Panc1 (cell line): ENCODE data around the gene DHRSX. TPM values are rescaled to one million over a fixed set of nuclear protein-coding genes. Genes with fewer than 3 reads are reported as not detected.

Source experiments
- ATAC-seq: fragments of 200-7000 bp; cut with Tn5 transposase; 2 replicates; pipeline ENCODE4 v1.9.1; 2020; ENCODE audit warnings: mild to moderate bottlenecking, moderate library complexity
- BruUV-seq: library from RNA; stranded (reverse); fragments of 400-500 nt; replicated peaks from 2 replicates; lab custom pipeline; 2021; lab: Mats Ljungman, UMichigan
- CTCF ChIA-PET: fragments of 300-600 bp; sonication (Branson Sonifier 250); formaldehyde crosslinking; loops from one replicate; lab custom pipeline; 2022; ENCODE audit warnings: antibody characterized with exemption; lab: Charles Lee
- POLR2A ChIA-PET: fragments of 300-600 bp; sonication (Branson Sonifier 250); formaldehyde crosslinking; loops from one replicate; lab custom pipeline; 2022; ENCODE audit warnings: antibody characterized with exemption; lab: Charles Lee
- DNase-seq: peaks from one replicate; pipeline ENCODE4 v3.0.0-alpha.2; 2010; ENCODE audit warnings: low read depth, low spot score
- H3K27ac ChIP-seq: 2 replicates; pipeline ENCODE4 v1.5.1; 2011; ENCODE audit warnings: mild to moderate bottlenecking, low read length, inconsistent platforms
- H3K27me3 ChIP-seq: fragments of 200-500 bp; sonication (Bioruptor generic); 2 replicates; pipeline ENCODE4 v1.6.0; 2014; ENCODE audit warnings: low read length, inconsistent platforms; ENCODE audit not compliant: control insufficient read depth, insufficient read depth
- H3K36me3 ChIP-seq: fragments of 200-500 bp; sonication (Bioruptor generic); 2 replicates; pipeline ENCODE4 v1.5.1; 2014; ENCODE audit warnings: inconsistent platforms, mild to moderate bottlenecking, low read length, moderate library complexity; ENCODE audit not compliant: control insufficient read depth, insufficient read depth
- H3K4me1 ChIP-seq: 2 replicates; pipeline ENCODE4 v1.5.1; 2011; ENCODE audit warnings: inconsistent platforms, mild to moderate bottlenecking, low read length, moderate library complexity; ENCODE audit not compliant: control insufficient read depth, insufficient read depth
- H3K4me3 ChIP-seq, 2 experiments: 2 replicates each; pipeline ENCODE4 v1.5.1; 2011 to 2012; ENCODE audit warnings: low read depth in 2 of 2, low read length in 2 of 2, mild to moderate bottlenecking in 2 of 2, inconsistent platforms in 1 of 2, moderate library complexity in 1 of 2
- H3K9me3 ChIP-seq: fragments of 200-500 bp; sonication (Bioruptor generic); 2 replicates; pipeline ENCODE4 v1.5.1; 2014; ENCODE audit warnings: low read depth, mild to moderate bottlenecking, inconsistent platforms, low read length, moderate library complexity; ENCODE audit not compliant: control insufficient read depth, insufficient read depth
- CTCF ChIP-seq: fragments of 450-650 bp; IDR thresholded peaks from 2 replicates; pipeline ENCODE4 v1.5.1; 2017; ENCODE audit warnings: mild to moderate bottlenecking
- POLR2AphosphoS5 ChIP-seq: IDR thresholded peaks from 2 replicates; pipeline ENCODE4 v1.6.1; 2012; ENCODE audit warnings: mild to moderate bottlenecking, low read depth, low read length, moderate library complexity
- REST ChIP-seq, 2 experiments: IDR thresholded peaks; 2 replicates each; pipeline ENCODE4 v1.6.1; 2011 to 2012; ENCODE audit warnings: low read depth in 2 of 2, control low read depth in 1 of 2, low read length in 1 of 2, mild to moderate bottlenecking in 1 of 2, moderate library complexity in 1 of 2; ENCODE audit not compliant: insufficient read depth in 1 of 2
- SIN3A ChIP-seq: IDR thresholded peaks from 2 replicates; pipeline ENCODE4 v1.6.1; 2012; ENCODE audit warnings: low read depth, mild to moderate bottlenecking, low read length, moderate library complexity, borderline replicate concordance; ENCODE audit not compliant: insufficient read depth
- TCF7L2 ChIP-seq: IDR thresholded peaks from 2 replicates; pipeline ENCODE4 v1.6.1; 2011; ENCODE audit warnings: mild to moderate bottlenecking, low read depth, low read length, inconsistent platforms
- in situ Hi-C: cut with HindIII; loops from 2 replicates; pipeline ENCODE4 v1.10.0; 2016; ENCODE audit warnings: low sequenced_read_pairs, low pct_unique_long_range_greater_than_20kb
- intact Hi-C: fragments of 100-400 bp; cut with micrococcal nuclease; formaldehyde crosslinking; loops from one replicate; pipeline ENCODE4 v1.10.0; 2022; ENCODE audit not compliant: unreplicated experiment
- total RNA-seq: library from RNA; stranded (reverse); gene quantifications from one replicate; pipeline ENCODE4 v1.2.1, GENCODE V29; 2021; ENCODE audit not compliant: unreplicated experiment

The DHRSX gene
- total RNA-seq, 1 experiment from 2014 or later, result 20.1 TPM

- DNase-seq (no peak), ATAC-seq (no peak)
- no peak overlapping the region for H3K27ac ChIP-seq
- BruUV-seq, result no TSS peak
- H3K27me3 ChIP-seq, result no peaks in the 10 kb centered on the region
- H3K4me1 ChIP-seq, result no peaks in the 10 kb centered on the region
- in situ Hi-C loops, result no loop called here
- no peaks in the 10 kb centered on the region for H3K36me3 ChIP-seq
- ChIA-PET CTCF (no interaction called here), POLR2A (no interaction called here)
- H3K9me3 ChIP-seq, result no peaks in the 10 kb centered on the region
- intact Hi-C loops, result no loop called here
- TF ChIP-seq CTCF (no peak), SIN3A (no peak), POLR2AphosphoS5 (no peak), REST (IDR thresholded peaks at IDR 0.05; ENCODE audit: insufficient read depth in 1 of 2, low read depth in 2 of 2, low read length in 1 of 2) (no peak), TCF7L2 (no peak)
- H3K4me3 ChIP-seq, result no peak overlapping the region
Measured at GRCh38 chrX:2538031-2538757, 37.4 kb upstream of the DHRSX start.

GRCh38 chrX:2536974-2537373, 36.2 kb upstream of the DHRSX start:
- ChIA-PET CTCF (no interaction called here), POLR2A (no interaction called here)
- Histone ChIP-seq H3K27me3 (no peaks in the 10 kb centered on the region), H3K9me3 (no peaks in the 10 kb centered on the region), H3K36me3 (no peaks in the 10 kb centered on the region), H3K4me1 (no peaks in the 10 kb centered on the region), H3K27ac (no peak overlapping the region), H3K4me3 (no peak overlapping the region)
- ATAC-seq (no peak), DNase-seq (no peak)
- intact Hi-C loops, result no loop called here
- in situ Hi-C loops, result no loop called here
- no TSS peak for BruUV-seq
- TF ChIP-seq POLR2AphosphoS5 (no peak), SIN3A (no peak), CTCF (no peak), REST (IDR thresholded peaks at IDR 0.05; ENCODE audit: insufficient read depth in 1 of 2, low read depth in 2 of 2, low read length in 1 of 2) (no peak), TCF7L2 (no peak)
